ENCODE measurements around the gene MEIS1.

- TF ChIP-seq SRF (IDR thresholded peaks at IDR 0.05; ENCODE audit: low read depth, low read length) (no peak), SIN3A (conservative IDR thresholded peaks at IDR 0.05 in 1 of 2, IDR thresholded peaks at IDR 0.05 in 1 of 2; ENCODE audit: low read depth in 1 of 2, low read length in 2 of 2) (no peak), CREB1 (IDR thresholded peaks at IDR 0.05) (no peak)
Measured at GRCh38 chr2:66469214-66469902, 34.4 kb downstream of the MEIS1 start.

Measured in H1 (cell line).